PC-3 (cell line): ENCODE results near the gene RDH12.

ENCODE experiments used
- CTCF ChIP-seq: fragments of 300-600 bp; sonication (generic); conservative IDR thresholded peaks from 2 replicates; pipeline ENCODE4 v1.5.1; 2017; ENCODE audit warnings: antibody characterized with exemption, low read depth, mild to moderate bottlenecking, low read length
- EZH2 ChIP-seq: fragments of 300-600 bp; sonication (generic); IDR thresholded peaks from one replicate; pipeline ENCODE4 v1.6.1; 2017; ENCODE audit warnings: antibody characterized with exemption, mild to moderate bottlenecking, low read length; ENCODE audit not compliant: unreplicated experiment

GRCh38 chr14:67768219-67768618, 66.5 kb downstream of the RDH12 start:
- TF ChIP-seq CTCF: no peak
- TF ChIP-seq EZH2: no peak
